HepG2 (cell line): Measurements from ENCODE around the gene TMEM198. TPM values are rescaled to one million over a fixed set of nuclear protein-coding genes. Genes with fewer than 3 reads are reported as not detected.

ENCODE experiments used
- EEA1 ChIP-seq: sonication (generic); formaldehyde crosslinking; IDR thresholded peaks from 2 replicates; pipeline ENCODE4 v1.5.1; 2020; ENCODE audit warnings: mild to moderate bottlenecking, missing genetic modification reagents, borderline replicate concordance
- GLI4 ChIP-seq: sonication (generic); formaldehyde crosslinking; IDR thresholded peaks from 2 replicates; pipeline ENCODE4 v1.5.1; 2020; ENCODE audit warnings: missing genetic modification reagents, mild to moderate bottlenecking, moderate library complexity, borderline replicate concordance
- HNF4G ChIP-seq, 2 experiments: sonication (generic) in 1 of 2; formaldehyde crosslinking in 1 of 2; IDR thresholded peaks; 2 replicates each; pipeline versions ENCODE4 v1.4.0 to v1.6.1; 2011 to 2020; ENCODE audit warnings: borderline replicate concordance in 2 of 2, low read depth in 2 of 2, mild to moderate bottlenecking in 2 of 2, low read length in 1 of 2, missing genetic modification reagents in 1 of 2, moderate library complexity in 1 of 2
- JUND ChIP-seq: sonication (generic); formaldehyde crosslinking; IDR thresholded peaks from 2 replicates; pipeline ENCODE4 v1.8.0; 2022; ENCODE audit warnings: mild to moderate bottlenecking, missing genetic modification reagents
- MAFF ChIP-seq: IDR thresholded peaks from 2 replicates; pipeline ENCODE4 v1.6.1; 2011; ENCODE audit warnings: low read depth, low read length, improper control_type of control experiment
- MAX ChIP-seq: IDR thresholded peaks from 2 replicates; pipeline ENCODE4 v1.6.1; 2012; ENCODE audit warnings: inconsistent platforms
- NR2F6 ChIP-seq, 2 experiments: IDR thresholded peaks; 2 replicates each; pipeline ENCODE4 v1.6.1; 2016; ENCODE audit warnings: antibody characterized with exemption in 1 of 2, mild to moderate bottlenecking in 1 of 2
- POGK ChIP-seq: sonication (generic); formaldehyde crosslinking; conservative IDR thresholded peaks from 2 replicates; pipeline ENCODE4 v1.8.0; 2022; ENCODE audit warnings: mild to moderate bottlenecking, moderate library complexity, missing genetic modification reagents
- TFE3 ChIP-seq: IDR thresholded peaks from 2 replicates; pipeline ENCODE4 v1.6.1; 2016
- THRA ChIP-seq: sonication (generic); formaldehyde crosslinking; IDR thresholded peaks from 2 replicates; pipeline ENCODE4 v1.4.0; 2020; ENCODE audit warnings: missing genetic modification reagents, borderline replicate concordance
- ZMYM4 ChIP-seq: sonication (generic); formaldehyde crosslinking; IDR thresholded peaks from 2 replicates; pipeline ENCODE4 v1.8.1; 2023; ENCODE audit warnings: mild to moderate bottlenecking, missing genetic modification reagents
- ZNF296 ChIP-seq: sonication (generic); formaldehyde crosslinking; conservative IDR thresholded peaks from 2 replicates; pipeline ENCODE4 v1.5.0; 2020; ENCODE audit warnings: mild to moderate bottlenecking, missing genetic modification reagents
- ZNF441 ChIP-seq: sonication (generic); formaldehyde crosslinking; IDR thresholded peaks from 2 replicates; pipeline ENCODE4 v1.7.0; 2021; ENCODE audit warnings: missing genetic modification reagents, borderline replicate concordance
- ZNF800 ChIP-seq: sonication (generic); formaldehyde crosslinking; IDR thresholded peaks from 2 replicates; pipeline ENCODE4 v1.4.0; 2020; ENCODE audit warnings: missing genetic modification reagents
- ZNF879 ChIP-seq: sonication (generic); formaldehyde crosslinking; IDR thresholded peaks from 2 replicates; pipeline ENCODE4 v1.8.1; 2023; ENCODE audit warnings: missing genetic modification reagents
- ZZZ3 ChIP-seq: sonication (generic); formaldehyde crosslinking; IDR thresholded peaks from 2 replicates; pipeline ENCODE4 v1.4.0; 2020; ENCODE audit warnings: missing genetic modification reagents, mild to moderate bottlenecking, borderline replicate concordance
- polyA plus RNA-seq, 8 experiments: library from polyadenylated mRNA; depleted of rRNA in 3 of 8; stranded (reverse) in 7 of 8; unstranded in 1 of 8; fragments of >200 nt; fragmentation: Illumina TruSeq in 4 of 8; extraction: Trizol in 4 of 8; gene quantifications; 2 replicates each; pipeline versions ENCODE4 v1.2.1 to v1.2.3, GENCODE V29; 2011 to 2016; ENCODE audit warnings: low read depth in 4 of 8, missing spikeins in 1 of 8, mixed read lengths in 1 of 8; ENCODE audit not compliant: insufficient read depth in 1 of 8
- total RNA-seq, 5 experiments: library from RNA; depleted of rRNA; stranded (reverse); fragments of >200 nt; fragmentation: Illumina TruSeq; extraction: Trizol; gene quantifications; 2 replicates each; pipeline ENCODE4 v1.2.3, GENCODE V29; 2016; ENCODE audit warnings: low read depth in 1 of 5

The TMEM198 gene
- total and polyA plus RNA-seq, 2 of the 13 experiments (the other 11 are each of a cell fraction or from before 2014, with no cell fraction given): 17.3 to 23.5 TPM

- TF ChIP-seq POGK (CRISPR knock-in tag) (peak; percentile 70), MAX (peak; percentile 95), GLI4 (CRISPR knock-in tag) (no peak), ZNF800 (CRISPR knock-in tag) (peak; percentile 62; the same call in 1 of the 2 replicates), HNF4G (IDR thresholded peaks at IDR 0.05; ENCODE audit: borderline replicate concordance, low read depth, low read length) (peak; percentile 40; the same call in 1 of the 2 replicates), HNF4G (CRISPR knock-in tag; IDR thresholded peaks at IDR 0.05; ENCODE audit: borderline replicate concordance, low read depth) (no peak), EEA1 (CRISPR knock-in tag) (no peak; the same call in 1 of the 2 replicates), ZNF296 (CRISPR knock-in tag) (no peak), ZZZ3 (peak; percentile 81), MAFF (peak; percentile 95), NR2F6 (IDR thresholded peaks at IDR 0.05) (peak; percentile 76), NR2F6 (CRISPR knock-in tag; IDR thresholded peaks at IDR 0.05) (peak; percentile 82; the same call in 1 of the 2 replicates), ZNF879 (CRISPR knock-in tag) (no peak), ZMYM4 (CRISPR knock-in tag) (peak; percentile 80), THRA (peak; percentile 92), TFE3 (peak; percentile 82), ZNF441 (peak; percentile 61; the same call in 1 of the 2 replicates), JUND (CRISPR knock-in tag) (peak; percentile 88)
These were observed 32.9 kb downstream of the TMEM198 start (continued) for GRCh38 chr2:219576505-219577388.
